IPS DF 6.9 (cell line): ENCODE measurements around the gene NKX2-3.

Experiments used
- DNase-seq: peaks from one replicate; pipeline ENCODE4 v3.0.0-alpha.2; 2013; ENCODE audit warnings: low read depth, low spot score
- H3K27ac ChIP-seq: one replicate; pipeline ENCODE4 v1.5.1; 2013; ENCODE audit warnings: low read length, control low read depth
- H3K27me3 ChIP-seq: 2 replicates; pipeline ENCODE4 v1.6.1; 2013; ENCODE audit warnings: mild to moderate bottlenecking, low read length; ENCODE audit not compliant: control insufficient read depth, insufficient read depth
- H3K36me3 ChIP-seq: 2 replicates; pipeline ENCODE4 v1.6.1; 2013; ENCODE audit warnings: low read length; ENCODE audit not compliant: control insufficient read depth, insufficient read depth
- H3K4me1 ChIP-seq: 2 replicates; pipeline ENCODE4 v1.6.1; 2013; ENCODE audit warnings: low read length; ENCODE audit not compliant: control insufficient read depth, insufficient read depth
- H3K4me3 ChIP-seq: 2 replicates; pipeline ENCODE4 v1.5.1; 2013; ENCODE audit warnings: mild to moderate bottlenecking, low read length
- H3K9me3 ChIP-seq: 2 replicates; pipeline ENCODE4 v1.6.1; 2013; ENCODE audit warnings: low read length, inconsistent platforms; ENCODE audit not compliant: control insufficient read depth, insufficient read depth
- WGBS: extraction: QIAGEN DNeasy Blood & Tissue Kit; methylation state at CpG from one replicate; pipeline ENCODE4 v1.1.7; 2013; ENCODE audit warnings: mixed read lengths, missing lambda C conversion rate; ENCODE audit not compliant: insufficient read length, insufficient coverage; 5-methylcytosine and 5-hydroxymethylcytosine counted together

The NKX2-3 gene

DNA sequence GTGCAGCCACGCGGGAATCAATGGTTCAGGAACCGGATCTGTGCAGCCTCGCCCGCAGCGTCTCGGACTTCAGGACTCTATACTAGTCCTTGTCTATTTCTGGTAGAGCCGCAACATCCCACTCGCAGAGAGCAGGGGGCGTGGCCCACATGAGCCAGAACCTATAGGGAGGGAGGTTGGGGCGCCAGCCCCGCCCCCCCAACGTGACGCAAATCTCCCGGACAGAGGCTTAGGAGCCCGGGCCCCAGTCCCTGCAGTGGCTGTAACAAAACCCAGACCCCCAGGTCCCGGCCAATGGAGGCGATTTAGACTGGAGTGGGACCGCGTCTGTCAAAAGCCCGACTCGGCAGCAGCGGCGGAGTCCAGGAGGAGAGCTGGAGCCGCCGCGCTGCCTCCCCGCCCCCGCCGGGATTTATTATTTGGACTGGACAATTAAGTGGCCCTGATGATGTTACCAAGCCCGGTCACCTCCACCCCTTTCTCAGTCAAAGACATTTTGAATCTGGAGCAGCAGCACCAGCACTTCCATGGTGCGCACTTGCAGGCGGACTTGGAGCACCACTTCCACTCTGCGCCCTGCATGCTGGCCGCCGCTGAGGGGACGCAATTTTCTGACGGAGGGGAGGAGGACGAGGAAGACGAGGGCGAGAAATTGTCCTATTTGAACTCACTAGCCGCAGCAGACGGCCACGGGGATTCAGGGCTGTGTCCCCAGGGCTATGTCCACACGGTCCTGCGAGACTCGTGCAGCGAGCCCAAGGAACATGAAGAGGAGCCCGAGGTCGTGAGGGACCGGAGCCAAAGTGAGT lies at the start of gene NKX2-3:
NKX2-3 (plus strand) TSS at position 256 of the 809 bp plus-strand sequence; CDS start at position 446, 190 bp downstream.
- H3K36me3 ChIP-seq, result no peaks in the 10 kb centered on the region
- WGBS, result no CpG with 5 or more reads among the region's 51 CpGs
- no peak within 1 kb of the TSS for H3K4me3 ChIP-seq
- no peaks in the 10 kb centered on the region for H3K9me3 ChIP-seq
- H3K4me1 ChIP-seq, result peaks cover 10% of the 10 kb centered on the region
- peaks cover 90% of the 10 kb centered on the region for H3K27me3 ChIP-seq
- H3K27ac ChIP-seq, result no peak within 1 kb of the TSS
- no peak for DNase-seq

- peak; percentile 18 for DNase-seq
- no peaks in the 10 kb centered on the region for H3K9me3 ChIP-seq
- no CpG with 5 or more reads among the region's 27 CpGs for WGBS
- H3K4me3 ChIP-seq, result no peak overlapping the region
- H3K36me3 ChIP-seq, result no peaks in the 10 kb centered on the region
- no peaks in the 10 kb centered on the region for H3K27me3 ChIP-seq
- H3K27ac ChIP-seq, result no peak overlapping the region
- no peaks in the 10 kb centered on the region for H3K4me1 ChIP-seq
Measured at GRCh38 chr10:99484626-99485581, 47.8 kb upstream of the NKX2-3 start.

DNA sequence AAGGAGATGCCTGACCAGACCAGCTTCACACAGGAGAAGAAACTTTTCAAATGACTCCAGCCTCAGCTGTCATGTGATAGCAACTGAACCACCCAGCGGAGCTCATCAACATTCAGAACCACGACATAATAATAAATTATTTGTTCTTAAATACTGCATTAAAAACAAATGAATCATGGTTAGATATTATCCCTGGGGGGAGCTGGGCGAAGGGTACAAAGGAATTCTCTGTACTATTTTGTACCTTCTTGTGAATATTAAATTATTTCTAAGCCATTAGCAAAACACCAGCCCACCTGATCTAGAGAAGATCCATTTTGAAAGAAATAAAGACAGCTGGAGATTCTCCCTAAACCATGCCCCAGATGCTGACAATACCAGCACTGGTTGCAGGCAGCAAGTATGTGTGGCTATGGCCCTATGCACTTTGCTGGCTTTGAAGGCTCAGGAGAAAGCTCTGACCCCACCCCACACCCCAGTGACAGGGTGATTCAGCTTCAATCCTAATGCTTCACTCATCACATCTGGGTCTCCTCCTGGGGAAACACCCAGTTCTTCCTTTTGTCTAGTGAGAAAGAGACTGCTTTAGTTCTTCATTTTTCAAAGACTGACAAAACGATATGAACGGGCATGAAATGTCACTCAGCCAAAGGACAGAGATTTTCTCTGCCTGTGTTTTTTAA lies 45.5 kb upstream of the NKX2-3 start:
- H3K4me1 ChIP-seq, result no peaks in the 10 kb centered on the region
- no peaks in the 10 kb centered on the region for H3K36me3 ChIP-seq

DNA sequence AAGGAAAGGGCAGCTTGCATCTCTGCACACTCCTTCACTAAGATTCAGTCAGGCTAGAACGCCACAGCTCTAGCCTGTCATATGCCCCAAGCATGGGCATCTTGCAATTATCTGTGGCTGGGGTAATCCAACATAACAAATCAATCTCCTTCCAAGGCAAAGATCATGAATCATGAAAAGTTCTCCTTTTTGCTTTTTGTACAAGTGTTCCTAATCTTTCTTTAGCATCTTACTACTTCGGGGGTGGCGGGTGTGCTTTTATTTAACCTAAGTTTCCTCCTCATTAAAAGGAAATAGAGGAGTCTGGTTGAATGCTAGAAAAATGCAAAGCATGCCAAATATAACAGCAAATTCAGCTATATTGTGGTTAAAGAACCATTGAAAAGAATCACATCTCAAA lies 43.5 kb upstream of the NKX2-3 start:
- H3K27me3 ChIP-seq, result no peaks in the 10 kb centered on the region
- WGBS, result no CpG with 5 or more reads among the region's 3 CpGs
- H3K4me3 ChIP-seq, result no peak overlapping the region
- no peaks in the 10 kb centered on the region for H3K4me1 ChIP-seq
- no peak overlapping the region for H3K27ac ChIP-seq
- H3K9me3 ChIP-seq, result no peaks in the 10 kb centered on the region
- no peaks in the 10 kb centered on the region for H3K36me3 ChIP-seq
- no peak for DNase-seq

More for the DNA sequence above, 45.5 kb upstream of the NKX2-3 start:
- Histone ChIP-seq H3K9me3 (no peaks in the 10 kb centered on the region), H3K27me3 (no peaks in the 10 kb centered on the region), H3K4me3 (no peak overlapping the region), H3K27ac (no peak overlapping the region)
- no peak for DNase-seq
- no CpG with 5 or more reads among the region's 5 CpGs for WGBS

DNA sequence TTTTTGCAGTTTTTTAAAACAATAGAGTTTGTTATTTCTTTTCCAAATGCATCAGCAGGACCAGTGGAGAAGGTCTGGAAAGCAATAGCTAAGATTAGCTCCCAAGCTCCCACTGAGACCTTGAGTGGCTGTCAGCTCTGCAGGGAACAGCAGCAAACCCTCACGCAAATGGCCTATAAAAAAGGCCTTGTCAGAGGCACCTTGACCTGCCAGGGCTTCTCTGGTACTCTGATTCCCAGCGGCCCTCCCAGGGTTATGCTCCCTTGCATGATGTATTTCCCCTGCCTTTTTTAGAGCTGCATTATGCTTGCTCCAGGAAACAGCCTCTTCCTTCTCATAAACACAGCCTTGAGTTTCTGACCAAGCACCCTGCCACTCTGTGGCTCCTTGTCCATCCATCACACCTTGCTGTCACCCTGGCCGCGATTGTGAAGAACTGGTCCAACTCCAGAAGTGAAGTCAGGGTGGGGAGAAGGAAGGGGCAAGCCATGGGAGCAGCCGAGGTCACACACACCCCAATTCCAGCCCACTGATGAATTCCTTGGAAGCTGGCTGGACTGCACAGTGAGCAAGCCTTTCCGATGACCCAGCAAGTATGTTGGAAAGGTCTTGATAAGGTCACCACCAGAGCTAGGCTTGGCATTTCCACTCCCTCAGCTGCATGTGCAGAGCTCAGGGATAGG lies 35.3 kb upstream of the NKX2-3 start:
- no peak overlapping the region for H3K27ac ChIP-seq
- DNase-seq, result no peak
- H3K4me1 ChIP-seq, result no peaks in the 10 kb centered on the region
- H3K4me3 ChIP-seq, result no peak overlapping the region
- no CpG with 5 or more reads among the region's 6 CpGs for WGBS
- no peaks in the 10 kb centered on the region for H3K9me3 ChIP-seq
- no peaks in the 10 kb centered on the region for H3K36me3 ChIP-seq
- H3K27me3 ChIP-seq, result no peaks in the 10 kb centered on the region

DNA sequence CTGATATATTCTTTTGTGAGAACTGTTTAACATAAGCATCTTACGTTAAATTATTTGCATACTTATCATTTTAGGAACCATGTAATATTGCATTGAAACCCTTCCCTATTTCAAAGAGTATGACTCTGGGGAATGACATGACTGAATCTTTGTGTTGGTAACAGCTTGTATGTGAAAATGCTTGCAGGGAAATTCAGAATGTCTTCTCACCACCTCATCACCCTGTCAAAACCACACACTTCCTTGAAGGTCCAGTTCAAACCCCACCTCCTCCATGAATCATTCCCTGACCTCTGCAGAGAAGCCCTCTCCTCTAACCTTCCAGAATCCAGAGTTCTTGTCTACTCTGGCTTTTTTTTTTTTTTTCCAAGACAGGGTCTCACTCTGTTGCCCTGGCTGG lies 26.3 kb upstream of the NKX2-3 start:
- Histone ChIP-seq H3K4me1 (no peaks in the 10 kb centered on the region), H3K27me3 (peaks cover 2% of the 10 kb centered on the region; the same call in 1 of the 2 replicates), H3K36me3 (no peaks in the 10 kb centered on the region), H3K9me3 (no peaks in the 10 kb centered on the region), H3K4me3 (no peak overlapping the region), H3K27ac (no peak overlapping the region)
- no peak for DNase-seq
- no CpG with 5 or more reads among the region's 1 CpG for WGBS

GRCh38 chr10:99507265-99507664 lies 25.5 kb upstream of the NKX2-3 start:
- DNase-seq, result no peak
- peaks cover 2% of the 10 kb centered on the region; the same call in 1 of the 2 replicates for H3K27me3 ChIP-seq
- no peaks in the 10 kb centered on the region for H3K4me1 ChIP-seq
- H3K36me3 ChIP-seq, result no peaks in the 10 kb centered on the region
- H3K4me3 ChIP-seq, result no peak overlapping the region
- H3K27ac ChIP-seq, result no peak overlapping the region
- no peaks in the 10 kb centered on the region for H3K9me3 ChIP-seq

- no peaks in the 10 kb centered on the region for H3K4me1 ChIP-seq
- no peak for DNase-seq
- H3K4me3 ChIP-seq, result no peak overlapping the region
- no peak overlapping the region for H3K27ac ChIP-seq
- H3K27me3 ChIP-seq, result peaks cover 21% of the 10 kb centered on the region
- H3K9me3 ChIP-seq, result no peaks in the 10 kb centered on the region
- H3K36me3 ChIP-seq, result no peaks in the 10 kb centered on the region
Measured at GRCh38 chr10:99513061-99513460, 19.7 kb upstream of the NKX2-3 start.

GRCh38 chr10:99519690-99520039 lies 13.1 kb upstream of the NKX2-3 start:
- no CpG with 5 or more reads among the region's 7 CpGs for WGBS
- no peak overlapping the region for H3K4me3 ChIP-seq

More at GRCh38 chr10:99519690-99520039, 13.1 kb upstream of the NKX2-3 start:
- peaks cover 71% of the 10 kb centered on the region for H3K27me3 ChIP-seq
- no peaks in the 10 kb centered on the region for H3K9me3 ChIP-seq
- DNase-seq, result no peak
- H3K4me1 ChIP-seq, result peaks cover 1% of the 10 kb centered on the region; the same call in 1 of the 2 replicates
- H3K36me3 ChIP-seq, result no peaks in the 10 kb centered on the region
- no peak overlapping the region for H3K27ac ChIP-seq
